GM12878 (cell line): ENCODE data around the gene AMPD3. TPM values are rescaled to one million over a fixed set of nuclear protein-coding genes. Genes with fewer than 3 reads are reported as not detected.

Source experiments
- BRCA1 ChIP-seq: IDR thresholded peaks from 2 replicates; pipeline ENCODE4 v1.6.1; 2011; ENCODE audit warnings: low read depth, low read length, improper control_type of control experiment
- ESRRA ChIP-seq: IDR thresholded peaks from 2 replicates; pipeline ENCODE4 v1.6.1; 2012; ENCODE audit warnings: mild to moderate bottlenecking, low read length, improper control_type of control experiment
- ETV6 ChIP-seq, 2 experiments: fragments of 450-650 bp in 1 of 2; IDR thresholded peaks in 1 of 2; conservative IDR thresholded peaks in 1 of 2; 2 replicates each; pipeline ENCODE4 v1.6.1; 2014; ENCODE audit warnings: antibody characterized with exemption in 1 of 2, borderline replicate concordance in 1 of 2, low read depth in 1 of 2, mild to moderate bottlenecking in 1 of 2, moderate library complexity in 1 of 2
- KDM1A ChIP-seq: fragments of 200-600 bp; sonication (generic); IDR thresholded peaks from 2 replicates; pipeline ENCODE4 v1.6.1; 2016; ENCODE audit warnings: borderline replicate concordance
- MYB ChIP-seq: fragments of 150-350 bp; IDR thresholded peaks from 2 replicates; pipeline ENCODE4 v1.6.1; 2014; ENCODE audit warnings: mild to moderate bottlenecking, low read depth, low read length, borderline replicate concordance
- NBN ChIP-seq: fragments of 450-650 bp; IDR thresholded peaks from 2 replicates; pipeline ENCODE4 v1.6.1; 2016
- NR2C2 ChIP-seq: IDR thresholded peaks from 2 replicates; pipeline ENCODE4 v1.6.1; 2011; ENCODE audit warnings: borderline replicate concordance, low read depth; ENCODE audit not compliant: control insufficient read depth, insufficient read length
- RAD51 ChIP-seq: fragments of 450-650 bp; IDR thresholded peaks from 2 replicates; pipeline ENCODE4 v1.6.1; 2016; ENCODE audit warnings: moderate library complexity, mild to moderate bottlenecking, inconsistent platforms
- RUNX3 ChIP-seq: IDR thresholded peaks from 2 replicates; pipeline ENCODE4 v1.6.1; 2012; ENCODE audit warnings: low read length, inconsistent platforms
- SIX5 ChIP-seq: IDR thresholded peaks from 2 replicates; pipeline ENCODE4 v1.6.1; 2011; ENCODE audit warnings: mild to moderate bottlenecking, low read depth, low read length, moderate library complexity; ENCODE audit not compliant: severe bottlenecking
- TBL1XR1 ChIP-seq: IDR thresholded peaks from 2 replicates; pipeline ENCODE4 v1.6.1; 2012; ENCODE audit warnings: low read depth, low read length, improper control_type of control experiment
- ZNF384 ChIP-seq: IDR thresholded peaks from 2 replicates; pipeline ENCODE4 v1.6.1; 2012; ENCODE audit warnings: low read depth, mild to moderate bottlenecking, low read length, improper control_type of control experiment, borderline replicate concordance
- polyA plus RNA-seq, 11 experiments: library from polyadenylated mRNA; depleted of rRNA in 4 of 11; unstranded in 6 of 11; stranded (reverse) in 5 of 11; fragments of >200 nt; fragmentation: Nextera tagmentation in 4 of 11; fragmentation: Illumina TruSeq in 1 of 11; extraction: Ambion mirVana in 4 of 11; extraction: Trizol in 1 of 11; gene quantifications; 1 replicate in 1 of 11; 2 replicates in 10 of 11; pipeline versions ENCODE4 v1.2.1 to v1.2.3, GENCODE V29; 2011 to 2016; ENCODE audit warnings: inconsistent platforms in 2 of 11, missing spikeins in 2 of 11, low read depth in 1 of 11
- total RNA-seq, 4 experiments: library from RNA; depleted of rRNA in 3 of 4; stranded (reverse); fragments of >200 nt in 3 of 4; fragmentation: Illumina TruSeq in 1 of 4; extraction: Trizol in 1 of 4; gene quantifications; 2 replicates each; pipeline versions ENCODE4 v1.2.1 to v1.2.3, GENCODE V29; 2013 to 2021
- TF ChIP-seq, protein P1 (sequence below): IDR thresholded peaks from 2 replicates; pipeline ENCODE4 v1.6.1; 2011; ENCODE audit warnings: borderline replicate concordance, low read depth, mild to moderate bottlenecking, moderate library complexity, low read length; ENCODE audit not compliant: insufficient read depth, poor library complexity, severe bottlenecking
- TF ChIP-seq, protein P2 (sequence below): IDR thresholded peaks from 2 replicates; pipeline ENCODE4 v1.6.1; 2012; ENCODE audit warnings: mild to moderate bottlenecking, low read depth, low read length
- TF ChIP-seq, protein P3 (sequence below): IDR thresholded peaks from 2 replicates; pipeline ENCODE4 v1.6.1; 2012; ENCODE audit warnings: low read depth, low read length, improper control_type of control experiment
- TF ChIP-seq, protein P4 (sequence below): fragments of 450-650 bp; IDR thresholded peaks from 2 replicates; pipeline ENCODE4 v1.6.1; 2017; ENCODE audit warnings: borderline replicate concordance
- TF ChIP-seq, protein P5 (sequence below), 3 experiments: IDR thresholded peaks in 2 of 3; conservative IDR thresholded peaks in 1 of 3; 2 replicates each; pipeline ENCODE4 v1.5.1; 2011; ENCODE audit warnings: low read depth in 3 of 3, low read length in 3 of 3, mild to moderate bottlenecking in 3 of 3, control low read depth in 2 of 3, moderate library complexity in 2 of 3, inconsistent platforms in 1 of 3, mixed read lengths in 1 of 3; ENCODE audit not compliant: control insufficient read depth in 2 of 3, insufficient read depth in 1 of 3; ENCODE audit errors: extremely low read depth in 1 of 3

Gene AMPD3
- total and polyA plus RNA-seq, 10 of the 15 experiments (the other 5 are each of a cell fraction or from before 2014, with no cell fraction given), result 5.6 to 28.6 (median 15.9) TPM

DNA sequence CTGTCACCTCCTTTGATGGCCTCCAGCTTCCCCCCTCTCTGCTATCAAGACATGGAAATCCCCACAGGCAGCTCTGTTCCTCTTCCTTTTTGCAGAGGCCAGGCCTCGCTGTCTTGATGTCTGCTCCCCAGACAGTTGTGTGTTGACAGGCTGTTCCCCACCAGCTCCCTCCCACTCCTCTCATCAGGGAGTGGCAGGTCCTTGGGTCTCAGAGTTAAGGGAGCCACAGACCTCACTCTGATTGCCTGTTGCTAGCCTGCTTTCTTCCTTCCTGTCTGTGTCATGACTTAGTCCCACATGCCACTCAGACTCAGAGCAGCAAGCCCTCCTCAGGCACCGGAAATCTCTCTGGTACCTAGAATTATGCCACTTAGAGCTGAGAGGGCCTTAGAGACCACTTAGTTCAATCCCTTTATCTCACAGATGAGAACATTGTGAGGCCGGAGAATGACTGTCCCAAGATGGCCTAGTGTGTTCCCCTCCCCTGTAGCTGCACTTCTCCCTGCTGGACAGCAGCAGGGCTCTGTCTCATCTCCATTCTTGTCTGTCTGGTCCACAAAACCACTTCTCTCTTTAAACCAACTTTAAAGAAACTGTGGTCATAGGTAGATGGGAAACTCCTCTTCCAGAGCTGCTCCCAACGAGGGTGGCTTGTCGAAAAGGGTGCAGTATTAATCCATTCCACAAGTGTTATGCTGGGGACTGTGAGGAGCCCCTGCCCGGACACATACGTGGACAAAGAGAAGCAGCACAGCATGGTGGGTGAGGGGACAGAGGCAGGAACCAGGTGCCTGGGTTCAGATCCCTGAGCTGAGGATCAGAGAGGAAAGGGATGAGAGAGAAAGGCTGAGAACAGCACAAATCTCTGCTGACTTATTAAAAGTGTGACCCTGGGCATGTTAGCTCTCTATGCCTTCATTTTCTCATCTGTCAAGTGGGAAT, 4.2 kb downstream of the AMPD3 start (continued):
- TF ChIP-seq, protein P1, sequence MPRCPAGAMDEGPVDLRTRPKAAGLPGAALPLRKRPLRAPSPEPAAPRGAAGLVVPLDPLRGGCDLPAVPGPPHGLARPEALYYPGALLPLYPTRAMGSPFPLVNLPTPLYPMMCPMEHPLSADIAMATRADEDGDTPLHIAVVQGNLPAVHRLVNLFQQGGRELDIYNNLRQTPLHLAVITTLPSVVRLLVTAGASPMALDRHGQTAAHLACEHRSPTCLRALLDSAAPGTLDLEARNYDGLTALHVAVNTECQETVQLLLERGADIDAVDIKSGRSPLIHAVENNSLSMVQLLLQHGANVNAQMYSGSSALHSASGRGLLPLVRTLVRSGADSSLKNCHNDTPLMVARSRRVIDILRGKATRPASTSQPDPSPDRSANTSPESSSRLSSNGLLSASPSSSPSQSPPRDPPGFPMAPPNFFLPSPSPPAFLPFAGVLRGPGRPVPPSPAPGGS, result no peak
- TF ChIP-seq TBL1XR1, result no peak
- TF ChIP-seq, protein P2, sequence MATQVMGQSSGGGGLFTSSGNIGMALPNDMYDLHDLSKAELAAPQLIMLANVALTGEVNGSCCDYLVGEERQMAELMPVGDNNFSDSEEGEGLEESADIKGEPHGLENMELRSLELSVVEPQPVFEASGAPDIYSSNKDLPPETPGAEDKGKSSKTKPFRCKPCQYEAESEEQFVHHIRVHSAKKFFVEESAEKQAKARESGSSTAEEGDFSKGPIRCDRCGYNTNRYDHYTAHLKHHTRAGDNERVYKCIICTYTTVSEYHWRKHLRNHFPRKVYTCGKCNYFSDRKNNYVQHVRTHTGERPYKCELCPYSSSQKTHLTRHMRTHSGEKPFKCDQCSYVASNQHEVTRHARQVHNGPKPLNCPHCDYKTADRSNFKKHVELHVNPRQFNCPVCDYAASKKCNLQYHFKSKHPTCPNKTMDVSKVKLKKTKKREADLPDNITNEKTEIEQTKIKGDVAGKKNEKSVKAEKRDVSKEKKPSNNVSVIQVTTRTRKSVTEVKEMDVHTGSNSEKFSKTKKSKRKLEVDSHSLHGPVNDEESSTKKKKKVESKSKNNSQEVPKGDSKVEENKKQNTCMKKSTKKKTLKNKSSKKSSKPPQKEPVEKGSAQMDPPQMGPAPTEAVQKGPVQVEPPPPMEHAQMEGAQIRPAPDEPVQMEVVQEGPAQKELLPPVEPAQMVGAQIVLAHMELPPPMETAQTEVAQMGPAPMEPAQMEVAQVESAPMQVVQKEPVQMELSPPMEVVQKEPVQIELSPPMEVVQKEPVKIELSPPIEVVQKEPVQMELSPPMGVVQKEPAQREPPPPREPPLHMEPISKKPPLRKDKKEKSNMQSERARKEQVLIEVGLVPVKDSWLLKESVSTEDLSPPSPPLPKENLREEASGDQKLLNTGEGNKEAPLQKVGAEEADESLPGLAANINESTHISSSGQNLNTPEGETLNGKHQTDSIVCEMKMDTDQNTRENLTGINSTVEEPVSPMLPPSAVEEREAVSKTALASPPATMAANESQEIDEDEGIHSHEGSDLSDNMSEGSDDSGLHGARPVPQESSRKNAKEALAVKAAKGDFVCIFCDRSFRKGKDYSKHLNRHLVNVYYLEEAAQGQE, result peak; percentile 72; the same call in 1 of the 2 replicates
- no peak for TF ChIP-seq KDM1A
- no peak for TF ChIP-seq SIX5
- peak; percentile 68; the same call in 1 of the 2 replicates for TF ChIP-seq NBN
- peak; percentile 36; the same call in 1 of the 2 replicates for TF ChIP-seq RUNX3
- no peak for TF ChIP-seq BRCA1
- peak in 1 of 2 experiments; percentile 74; a peak in 2 of 4 replicates for TF ChIP-seq ETV6 (conservative IDR thresholded peaks at IDR 0.05 in 1 of 2, IDR thresholded peaks at IDR 0.05 in 1 of 2; ENCODE audit: borderline replicate concordance in 1 of 2, low read depth in 1 of 2)
- no peak for TF ChIP-seq ZNF384
- TF ChIP-seq, protein P3, sequence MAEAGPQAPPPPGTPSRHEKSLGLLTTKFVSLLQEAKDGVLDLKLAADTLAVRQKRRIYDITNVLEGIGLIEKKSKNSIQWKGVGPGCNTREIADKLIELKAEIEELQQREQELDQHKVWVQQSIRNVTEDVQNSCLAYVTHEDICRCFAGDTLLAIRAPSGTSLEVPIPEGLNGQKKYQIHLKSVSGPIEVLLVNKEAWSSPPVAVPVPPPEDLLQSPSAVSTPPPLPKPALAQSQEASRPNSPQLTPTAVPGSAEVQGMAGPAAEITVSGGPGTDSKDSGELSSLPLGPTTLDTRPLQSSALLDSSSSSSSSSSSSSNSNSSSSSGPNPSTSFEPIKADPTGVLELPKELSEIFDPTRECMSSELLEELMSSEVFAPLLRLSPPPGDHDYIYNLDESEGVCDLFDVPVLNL, result no peak
- no peak for TF ChIP-seq MYB
- TF ChIP-seq, protein P4, sequence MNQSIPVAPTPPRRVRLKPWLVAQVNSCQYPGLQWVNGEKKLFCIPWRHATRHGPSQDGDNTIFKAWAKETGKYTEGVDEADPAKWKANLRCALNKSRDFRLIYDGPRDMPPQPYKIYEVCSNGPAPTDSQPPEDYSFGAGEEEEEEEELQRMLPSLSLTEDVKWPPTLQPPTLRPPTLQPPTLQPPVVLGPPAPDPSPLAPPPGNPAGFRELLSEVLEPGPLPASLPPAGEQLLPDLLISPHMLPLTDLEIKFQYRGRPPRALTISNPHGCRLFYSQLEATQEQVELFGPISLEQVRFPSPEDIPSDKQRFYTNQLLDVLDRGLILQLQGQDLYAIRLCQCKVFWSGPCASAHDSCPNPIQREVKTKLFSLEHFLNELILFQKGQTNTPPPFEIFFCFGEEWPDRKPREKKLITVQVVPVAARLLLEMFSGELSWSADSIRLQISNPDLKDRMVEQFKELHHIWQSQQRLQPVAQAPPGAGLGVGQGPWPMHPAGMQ, result no peak
- no peak for TF ChIP-seq ESRRA
- TF ChIP-seq, protein P5, sequence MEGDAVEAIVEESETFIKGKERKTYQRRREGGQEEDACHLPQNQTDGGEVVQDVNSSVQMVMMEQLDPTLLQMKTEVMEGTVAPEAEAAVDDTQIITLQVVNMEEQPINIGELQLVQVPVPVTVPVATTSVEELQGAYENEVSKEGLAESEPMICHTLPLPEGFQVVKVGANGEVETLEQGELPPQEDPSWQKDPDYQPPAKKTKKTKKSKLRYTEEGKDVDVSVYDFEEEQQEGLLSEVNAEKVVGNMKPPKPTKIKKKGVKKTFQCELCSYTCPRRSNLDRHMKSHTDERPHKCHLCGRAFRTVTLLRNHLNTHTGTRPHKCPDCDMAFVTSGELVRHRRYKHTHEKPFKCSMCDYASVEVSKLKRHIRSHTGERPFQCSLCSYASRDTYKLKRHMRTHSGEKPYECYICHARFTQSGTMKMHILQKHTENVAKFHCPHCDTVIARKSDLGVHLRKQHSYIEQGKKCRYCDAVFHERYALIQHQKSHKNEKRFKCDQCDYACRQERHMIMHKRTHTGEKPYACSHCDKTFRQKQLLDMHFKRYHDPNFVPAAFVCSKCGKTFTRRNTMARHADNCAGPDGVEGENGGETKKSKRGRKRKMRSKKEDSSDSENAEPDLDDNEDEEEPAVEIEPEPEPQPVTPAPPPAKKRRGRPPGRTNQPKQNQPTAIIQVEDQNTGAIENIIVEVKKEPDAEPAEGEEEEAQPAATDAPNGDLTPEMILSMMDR (IDR thresholded peaks at IDR 0.05 in 2 of 3, conservative IDR thresholded peaks at IDR 0.05 in 1 of 3; ENCODE audit: control insufficient read depth in 2 of 3, extremely low read depth in 1 of 3, insufficient read depth in 1 of 3, low read depth in 3 of 3, low read length in 3 of 3), result no peak
- no peak for TF ChIP-seq NR2C2
- no peak for TF ChIP-seq RAD51
